H1 (cell line): ENCODE results near the gene PDZK1IP1. TPM values are rescaled to one million over a fixed set of nuclear protein-coding genes. Genes with fewer than 3 reads are reported as not detected.

ENCODE experiments used
- CTCF ChIA-PET: fragments of 300-600 bp; sonication (Branson Sonifier 250); formaldehyde crosslinking; loops from one replicate; lab custom pipeline; 2021; ENCODE audit not compliant: partially characterized antibody; lab: Charles Lee
- POLR2A ChIA-PET: fragments of 300-600 bp; sonication (Branson Sonifier 250); formaldehyde crosslinking; loops from one replicate; lab custom pipeline; 2021; ENCODE audit warnings: inconsistent platforms; ENCODE audit not compliant: partially characterized antibody; lab: Charles Lee
- DNase-seq, 2 experiments: peaks; one replicate each; pipeline versions ENCODE4 v3.0.0 to v3.0.0-alpha.2; 2010 to 2022; ENCODE audit warnings: low spot score in 2 of 2, low read depth in 1 of 2, mixed read lengths in 1 of 2
- FAIRE-seq: peaks from 2 replicates; lab custom pipeline; 2011; peaks lifted over from hg19 to GRCh38; lab: Jason Lieb, UNC
- H2AFZ ChIP-seq: 2 replicates; pipeline ENCODE4 v1.8.1; 2012; ENCODE audit warnings: low read length, inconsistent platforms
- H2AK5ac ChIP-seq: 2 replicates; pipeline ENCODE4 v1.6.1; 2013; ENCODE audit warnings: low read depth, low read length
- H2BK120ac ChIP-seq: replicated peaks from 2 replicates; pipeline ENCODE3; 2013; ENCODE audit warnings: low read depth, low read length, inconsistent platforms
- H2BK12ac ChIP-seq: 2 replicates; pipeline ENCODE4 v1.6.1; 2013; ENCODE audit warnings: low read depth, low read length
- H2BK15ac ChIP-seq: 2 replicates; pipeline ENCODE4 v1.6.1; 2013; ENCODE audit warnings: low read length
- H2BK20ac ChIP-seq: 2 replicates; pipeline ENCODE4 v1.6.1; 2013; ENCODE audit warnings: low read length
- H2BK5ac ChIP-seq: 2 replicates; pipeline ENCODE4 v1.6.1; 2013; ENCODE audit warnings: low read depth, low read length
- H3K14ac ChIP-seq: 2 replicates; pipeline ENCODE4 v1.6.1; 2013; ENCODE audit warnings: inconsistent platforms; ENCODE audit not compliant: insufficient read length
- H3K18ac ChIP-seq: 2 replicates; pipeline ENCODE4 v1.6.1; 2013; ENCODE audit warnings: low read length; ENCODE audit errors: extremely low read depth
- H3K23ac ChIP-seq: 2 replicates; pipeline ENCODE4 v1.6.1; 2013; ENCODE audit warnings: inconsistent platforms; ENCODE audit not compliant: insufficient read length
- H3K23me2 ChIP-seq: 2 replicates; pipeline ENCODE4 v1.6.1; 2013; ENCODE audit warnings: low read depth, low read length
- H3K27ac ChIP-seq: 2 replicates; pipeline ENCODE4 v1.6.1; 2011; ENCODE audit warnings: low read depth, low read length, inconsistent platforms
- H3K27me3 ChIP-seq, 4 experiments: replicated peaks in 1 of 4; 1 replicate in 1 of 4; 2 replicates in 3 of 4; pipeline versions ENCODE4 v1.6.1 to v1.8.1; 2011 to 2013; ENCODE audit warnings: low read length in 3 of 4, mild to moderate bottlenecking in 3 of 4, inconsistent platforms in 2 of 4, mixed read lengths in 2 of 4, moderate library complexity in 1 of 4; ENCODE audit not compliant: control insufficient read depth in 3 of 4, insufficient read depth in 3 of 4; ENCODE audit errors: extremely low read depth in 1 of 4
- H3K36me3 ChIP-seq, 4 experiments: 2 replicates each; pipeline versions ENCODE4 v1.6.1 to v1.8.1; 2011 to 2013; ENCODE audit warnings: mild to moderate bottlenecking in 4 of 4, low read length in 3 of 4, moderate library complexity in 2 of 4, control low read depth in 1 of 4, inconsistent platforms in 1 of 4; ENCODE audit not compliant: insufficient read depth in 4 of 4, control insufficient read depth in 2 of 4
- H3K4ac ChIP-seq: replicated peaks from 2 replicates; pipeline ENCODE3; 2013; ENCODE audit warnings: low read length, low read depth, mixed read lengths, inconsistent platforms; ENCODE audit not compliant: insufficient read length
- H3K4me1 ChIP-seq, 4 experiments: replicated peaks in 1 of 4; 1 replicate in 1 of 4; 2 replicates in 3 of 4; pipeline versions ENCODE4 v1.6.1 to v1.8.1; 2011 to 2013; ENCODE audit warnings: low read length in 3 of 4, inconsistent platforms in 2 of 4, mixed read lengths in 1 of 4; ENCODE audit not compliant: insufficient read depth in 4 of 4, control insufficient read depth in 3 of 4
- H3K4me2 ChIP-seq, 2 experiments: 2 replicates each; pipeline versions ENCODE4 v1.6.1 to v1.8.1; 2011 to 2013; ENCODE audit warnings: low read depth in 2 of 2, low read length in 2 of 2, control low read depth in 1 of 2, inconsistent platforms in 1 of 2, mild to moderate bottlenecking in 1 of 2; ENCODE audit not compliant: insufficient read depth in 1 of 2
- H3K4me3 ChIP-seq, 4 experiments: fragments of 200-600, 300-600 bp in 1 of 4; sonication (generic), shearing (Covaris generic), sonication (Bioruptor Twin) in 1 of 4; 2 replicates each; pipeline versions ENCODE4 v1.5.1 to v1.8.1; 2011 to 2016; ENCODE audit warnings: low read length in 4 of 4, low read depth in 3 of 4, control low read depth in 2 of 4, inconsistent platforms in 2 of 4, mild to moderate bottlenecking in 2 of 4, mixed read lengths in 1 of 4, moderate library complexity in 1 of 4; ENCODE audit not compliant: insufficient read depth in 2 of 4; ENCODE audit errors: extremely low read depth in 1 of 4
- H3K56ac ChIP-seq: replicated peaks from 2 replicates; pipeline ENCODE3; 2013; ENCODE audit warnings: low read depth, mild to moderate bottlenecking, mixed read lengths, low read length, inconsistent platforms; ENCODE audit not compliant: insufficient read length
- H3K79me1 ChIP-seq: 2 replicates; pipeline ENCODE4 v1.6.1; 2013; ENCODE audit warnings: low read depth, low read length, control low read depth
- H3K79me2 ChIP-seq, 2 experiments: 2 replicates each; pipeline versions ENCODE4 v1.6.1 to v1.8.1; 2012 to 2013; ENCODE audit warnings: low read length in 2 of 2, mild to moderate bottlenecking in 2 of 2, inconsistent platforms in 1 of 2; ENCODE audit not compliant: insufficient read depth in 2 of 2, control insufficient read depth in 1 of 2
- H3K9ac ChIP-seq, 4 experiments: replicated peaks in 1 of 4; 1 replicate in 1 of 4; 2 replicates in 3 of 4; pipeline versions ENCODE4 v1.6.1 to v1.8.1; 2011 to 2013; ENCODE audit warnings: low read depth in 3 of 4, low read length in 3 of 4, control low read depth in 2 of 4, mild to moderate bottlenecking in 2 of 4, moderate library complexity in 2 of 4, inconsistent platforms in 1 of 4; ENCODE audit errors: extremely low read depth in 1 of 4
- H3K9me3 ChIP-seq, 2 experiments: 2 replicates each; pipeline versions ENCODE4 v1.6.1 to v1.8.1; 2012 to 2013; ENCODE audit warnings: mild to moderate bottlenecking in 2 of 2, moderate library complexity in 2 of 2, control low read depth in 1 of 2, inconsistent platforms in 1 of 2, low read depth in 1 of 2, low read length in 1 of 2, mixed read lengths in 1 of 2; ENCODE audit not compliant: insufficient read depth in 2 of 2
- H4K20me1 ChIP-seq, 2 experiments: replicated peaks in 1 of 2; 2 replicates each; pipeline versions ENCODE3 to v1.8.1; 2011 to 2013; ENCODE audit warnings: inconsistent platforms in 2 of 2, low read length in 2 of 2, mild to moderate bottlenecking in 1 of 2; ENCODE audit not compliant: insufficient read depth in 2 of 2, control insufficient read depth in 1 of 2
- H4K5ac ChIP-seq: 2 replicates; pipeline ENCODE4 v1.6.1; 2013; ENCODE audit warnings: low read length, low read depth, mixed read lengths, inconsistent platforms; ENCODE audit not compliant: insufficient read length
- H4K8ac ChIP-seq: 2 replicates; pipeline ENCODE4 v1.8.0; 2013; ENCODE audit warnings: mild to moderate bottlenecking, moderate library complexity, low read length, inconsistent platforms; ENCODE audit not compliant: insufficient read depth; ENCODE audit errors: extremely low read depth
- H4K91ac ChIP-seq: replicated peaks from 2 replicates; pipeline ENCODE3; 2013; ENCODE audit warnings: low read length, mixed read lengths, inconsistent platforms; ENCODE audit not compliant: insufficient read length
- CHD2 ChIP-seq: IDR thresholded peaks from 2 replicates; pipeline ENCODE4 v1.6.1; 2012; ENCODE audit warnings: low read length, improper control_type of control experiment
- CTBP2 ChIP-seq: IDR thresholded peaks from 2 replicates; pipeline ENCODE4 v1.7.0; 2011; ENCODE audit warnings: borderline replicate concordance, mild to moderate bottlenecking, moderate library complexity, mixed read lengths, low read length; ENCODE audit not compliant: insufficient read depth, insufficient read length
- EP300 ChIP-seq, 2 experiments: IDR thresholded peaks; 1 replicate in 1 of 2; 2 replicates in 1 of 2; pipeline ENCODE4 v1.6.1; 2011 to 2012; ENCODE audit warnings: low read depth in 2 of 2, low read length in 2 of 2, mild to moderate bottlenecking in 2 of 2, borderline replicate concordance in 1 of 2, inconsistent platforms in 1 of 2, moderate library complexity in 1 of 2
- KDM1A ChIP-seq: fragments of 200-600, 300-600 bp; sonication (generic); IDR thresholded peaks from 2 replicates; pipeline ENCODE4 v1.7.1; 2016; ENCODE audit warnings: mild to moderate bottlenecking, low read length, borderline replicate concordance
- KDM4A ChIP-seq: IDR thresholded peaks from one replicate; pipeline ENCODE4 v1.7.1; 2012; ENCODE audit warnings: low read depth, mild to moderate bottlenecking, moderate library complexity, low read length, inconsistent platforms; ENCODE audit not compliant: severe bottlenecking
- RBBP5 ChIP-seq: IDR thresholded peaks from 2 replicates; pipeline ENCODE4 v1.7.1; 2012; ENCODE audit warnings: low read depth, mild to moderate bottlenecking, inconsistent platforms, low read length, moderate library complexity, borderline replicate concordance
- SP1 ChIP-seq: IDR thresholded peaks from 2 replicates; pipeline ENCODE4 v1.6.1; 2011; ENCODE audit warnings: low read depth, low read length
- WGBS, 2 experiments: shearing (Covaris generic) in 1 of 2; methylation state at CpG; one replicate each; pipeline versions ENCODE4 v1.1.6 to v1.1.7; 2013 to 2015; ENCODE audit warnings: low lambda C conversion rate in 2 of 2, mixed read lengths in 2 of 2, inconsistent platforms in 1 of 2, low coverage in 1 of 2, missing lambda C conversion rate in 1 of 2; ENCODE audit not compliant: insufficient replicate concordance in 2 of 2, insufficient coverage in 1 of 2, insufficient read length in 1 of 2; ENCODE audit errors: extremely low coverage in 1 of 2, missing lambda C conversion rate in 1 of 2; 5-methylcytosine and 5-hydroxymethylcytosine counted together
- polyA plus RNA-seq, 7 experiments: library from polyadenylated mRNA; depleted of rRNA in 3 of 7; stranded (reverse) in 5 of 7; unstranded in 2 of 7; fragments of >200 nt in 5 of 7; fragments of 200-250 nt in 2 of 7; gene quantifications; 1 replicate in 5 of 7; 2 replicates in 1 of 7; 4 replicates in 1 of 7; pipeline versions ENCODE4 v1.2.1 to v1.2.3, GENCODE V29; 2011 to 2013; ENCODE audit warnings: missing spikeins in 2 of 7, mixed read lengths in 2 of 7
- total RNA-seq: library from RNA; stranded (reverse); fragmentation: NEBNext Ultra II Directional; extraction: Animal tissue kit (Norgen Biotek cat#: 25700); gene quantifications from 2 replicates; pipeline ENCODE4 v1.2.1, GENCODE V29; 2021
- TF ChIP-seq, protein P1 (sequence below), 3 experiments: IDR thresholded peaks; 1 replicate in 2 of 3; 2 replicates in 1 of 3; pipeline versions ENCODE4 v1.5.1 to v1.6.1; 2011; ENCODE audit warnings: low read length in 3 of 3, mild to moderate bottlenecking in 3 of 3, inconsistent platforms in 2 of 3, low read depth in 1 of 3, moderate library complexity in 1 of 3; ENCODE audit not compliant: insufficient read depth in 1 of 3; ENCODE audit errors: control extremely low read depth in 1 of 3

Gene PDZK1IP1
- total and polyA plus RNA-seq, 2 of the 8 experiments (the other 6 are each of a cell fraction or from before 2014, with no cell fraction given): 0.17 TPM; not detected in 1

DNA sequence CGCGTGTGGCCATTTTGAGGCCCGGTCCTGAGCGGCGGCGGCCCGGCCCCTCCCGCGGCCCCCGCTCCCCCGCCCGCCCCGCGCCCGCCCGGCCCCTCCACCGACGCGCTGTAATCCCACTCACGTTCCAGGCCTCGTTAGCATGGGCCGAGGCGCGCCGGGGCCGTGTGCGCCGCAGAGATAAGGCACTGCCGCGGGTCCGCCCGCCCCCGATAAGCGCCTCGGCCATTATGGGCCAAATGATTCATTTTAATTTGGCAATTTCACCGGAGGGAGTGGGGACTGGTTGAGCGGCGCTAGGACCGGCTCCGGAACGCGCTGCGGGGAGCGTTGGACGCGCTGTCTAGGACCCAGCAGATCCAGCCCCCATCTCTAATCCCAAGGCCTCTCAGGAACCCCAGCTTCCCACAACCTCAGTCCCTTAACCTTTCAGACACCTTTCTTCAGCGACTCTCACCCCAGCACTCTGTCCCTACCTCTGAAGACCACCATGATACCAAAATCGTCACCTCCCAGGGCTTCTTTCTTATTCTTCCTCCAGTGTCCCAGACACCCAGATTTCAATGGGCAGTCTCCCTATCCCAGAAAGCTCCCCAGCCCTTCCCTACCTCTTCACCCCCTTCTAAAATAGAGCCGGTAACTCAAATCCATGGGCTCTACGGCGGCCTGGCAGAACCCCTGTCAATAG is 42.5 kb upstream of the PDZK1IP1 start, which contains the start of gene TAL1:
TSS of gene TAL1 (minus strand) at position 39 of the 688 bp plus-strand sequence. CDS start 6,337 bp downstream, outside the sequence.
- POLR2A ChIA-PET: interaction anchor here (0.5 kb wide), 1 partner anchor 46 kb away, joined by 3 read pairs; no protein-coding TSS in a partner anchor
- Histone ChIP-seq H3K4ac (peak within 1 kb of the TSS; percentile 33), H3K36me3 (no peaks in the 10 kb centered on the region), H3K79me2 (no peaks in the 10 kb centered on the region), H3K4me2 (peak within 1 kb of the TSS; percentile 71 to 97), H2AFZ (no peak within 1 kb of the TSS), H3K27me3 (peaks cover 79 to 92% (median 91%) of the 10 kb centered on the region in 4 experiments), H3K14ac (no peak within 1 kb of the TSS), H3K18ac (peak within 1 kb of the TSS; percentile 88), H3K23ac (no peak within 1 kb of the TSS), H2BK15ac (peak within 1 kb of the TSS; percentile 55; the same call in 1 of the 2 replicates), H2BK5ac (peak within 1 kb of the TSS; percentile 18; the same call in 1 of the 2 replicates), H4K91ac (peak within 1 kb of the TSS; percentile 71), H3K23me2 (peaks cover 7% of the 10 kb centered on the region), H4K8ac (peak within 1 kb of the TSS; percentile 80), H3K9me3 (no peaks in the 10 kb centered on the region), H3K27ac (no peak within 1 kb of the TSS), H2BK120ac (no peak within 1 kb of the TSS), H3K9ac (no peak within 1 kb of the TSS), H2BK12ac (peak within 1 kb of the TSS; percentile 97), H4K20me1 (peaks cover 0 to 9% of the 10 kb centered on the region in 2 experiments), H3K79me1 (no peaks in the 10 kb centered on the region), H3K4me3 (peak within 1 kb of the TSS; percentile 10 to 59 (median 23); a peak in 7 of 8 replicates), H2BK20ac (peak within 1 kb of the TSS; percentile 66; the same call in 1 of the 2 replicates), H3K56ac (no peak within 1 kb of the TSS), H3K4me1 (peaks cover 8 to 35% (median 23%) of the 10 kb centered on the region in 4 experiments), H4K5ac (peak within 1 kb of the TSS; percentile 11), H2AK5ac (peak within 1 kb of the TSS; percentile 68)
- WGBS, 2 experiments: 2% methylated on average over 35 of the region's 51 CpGs; no CpG with 5 or more reads in 1 of the 2 experiments
- DNase-seq: peak in 1 of 2 experiments; percentile 66
- no peak for FAIRE-seq
- CTCF ChIA-PET: interaction anchor here (0.8 to 1.4 kb wide), 4 partner anchors 25 to 39 kb away, joined by 3 to 5 read pairs (median 3); no protein-coding TSS in a partner anchor
- 0 out of 2 replicates have a peak, but pooled peaks have one; percentile 55 for TF ChIP-seq SP1
- no peak for TF ChIP-seq RBBP5
- TF ChIP-seq, protein P1, sequence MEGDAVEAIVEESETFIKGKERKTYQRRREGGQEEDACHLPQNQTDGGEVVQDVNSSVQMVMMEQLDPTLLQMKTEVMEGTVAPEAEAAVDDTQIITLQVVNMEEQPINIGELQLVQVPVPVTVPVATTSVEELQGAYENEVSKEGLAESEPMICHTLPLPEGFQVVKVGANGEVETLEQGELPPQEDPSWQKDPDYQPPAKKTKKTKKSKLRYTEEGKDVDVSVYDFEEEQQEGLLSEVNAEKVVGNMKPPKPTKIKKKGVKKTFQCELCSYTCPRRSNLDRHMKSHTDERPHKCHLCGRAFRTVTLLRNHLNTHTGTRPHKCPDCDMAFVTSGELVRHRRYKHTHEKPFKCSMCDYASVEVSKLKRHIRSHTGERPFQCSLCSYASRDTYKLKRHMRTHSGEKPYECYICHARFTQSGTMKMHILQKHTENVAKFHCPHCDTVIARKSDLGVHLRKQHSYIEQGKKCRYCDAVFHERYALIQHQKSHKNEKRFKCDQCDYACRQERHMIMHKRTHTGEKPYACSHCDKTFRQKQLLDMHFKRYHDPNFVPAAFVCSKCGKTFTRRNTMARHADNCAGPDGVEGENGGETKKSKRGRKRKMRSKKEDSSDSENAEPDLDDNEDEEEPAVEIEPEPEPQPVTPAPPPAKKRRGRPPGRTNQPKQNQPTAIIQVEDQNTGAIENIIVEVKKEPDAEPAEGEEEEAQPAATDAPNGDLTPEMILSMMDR (IDR thresholded peaks at IDR 0.05; ENCODE audit: control extremely low read depth in 1 of 3, insufficient read depth in 1 of 3, low read depth in 1 of 3, low read length in 3 of 3): no peak
- no peak for TF ChIP-seq EP300 (IDR thresholded peaks at IDR 0.05; ENCODE audit: borderline replicate concordance in 1 of 2, low read depth in 2 of 2, low read length in 2 of 2)
- no peak for TF ChIP-seq KDM1A
- TF ChIP-seq CHD2: no peak
- peak; percentile 47 for TF ChIP-seq CTBP2
- TF ChIP-seq KDM4A: peak; percentile 52
